Measurements from ENCODE around the gene EFCAB13. TPM values are rescaled to one million over a fixed set of nuclear protein-coding genes. Genes with fewer than 3 reads are reported as not detected.
"Not testable (repeated sequence)": the region's sequence is repeated elsewhere in the genome, so short reads cannot be mapped to it uniquely, and the experiment has no call there.

Gene EFCAB13
- total RNA-seq, 4 donors from 2014 or later = 1.2 to 4.5 (median 2.8) TPM

GRCh38 chr17:47404875-47405274 is 81.1 kb downstream of the EFCAB13 start:
- no peak for DNase-seq (ENCODE audit: low spot score in 2 of 2)
- TF ChIP-seq POLR2A (IDR thresholded peaks at IDR 0.05) = no peak
- TF ChIP-seq CTCF (IDR thresholded peaks at IDR 0.05) = no peak
- intact Hi-C loops (cut with DNase I; ENCODE audit: low total_unique reads) = no loop called here
- no peak overlapping the region for H3K4me3 ChIP-seq (ENCODE audit: low read depth, poor library complexity, severe bottlenecking)

- DNase-seq (ENCODE audit: low spot score in 2 of 2) = no peak
- no peak for TF ChIP-seq POLR2A (IDR thresholded peaks at IDR 0.05)
- no peak for TF ChIP-seq CTCF (IDR thresholded peaks at IDR 0.05)
- intact Hi-C loops (cut with DNase I; ENCODE audit: low total_unique reads) = no loop called here
- WGBS, 2 donors = 95 to 97% methylated on average over 3 of the region's 3 CpGs
- no peak overlapping the region for H3K4me3 ChIP-seq (ENCODE audit: low read depth, poor library complexity, severe bottlenecking)
These were observed 90.1 kb downstream of the EFCAB13 start for GRCh38 chr17:47413872-47414271.

- WGBS, 2 donors = 91 to 97% methylated on average over 1 of the region's 1 CpG
- H3K4me3 ChIP-seq (ENCODE audit: low read depth, poor library complexity, severe bottlenecking) = no peak overlapping the region
- TF ChIP-seq CTCF (IDR thresholded peaks at IDR 0.05) = no peak
- TF ChIP-seq POLR2A (IDR thresholded peaks at IDR 0.05) = no peak
- intact Hi-C loops (cut with DNase I; ENCODE audit: low total_unique reads) = no loop called here
- DNase-seq (ENCODE audit: low spot score in 2 of 2) = no peak
These were observed 90.9 kb downstream of the EFCAB13 start for GRCh38 chr17:47414612-47415011.

GRCh38 chr17:47423406-47424295 is 99.9 kb downstream of the EFCAB13 start:
- TF ChIP-seq CTCF (IDR thresholded peaks at IDR 0.05) = no peak
- TF ChIP-seq POLR2A (IDR thresholded peaks at IDR 0.05) = no peak
- intact Hi-C loops (cut with DNase I; ENCODE audit: low total_unique reads) = no loop called here
- DNase-seq (ENCODE audit: low spot score in 2 of 2) = no peak

GRCh38 chr17:47425233-47425632 is 101.5 kb downstream of the EFCAB13 start:
- intact Hi-C loops (cut with DNase I; ENCODE audit: low total_unique reads) = not testable (repeated sequence)
- 94 to 98% methylated on average over 3 of the region's 3 CpGs for WGBS, 2 donors

More at GRCh38 chr17:47423406-47424295, 99.9 kb downstream of the EFCAB13 start:
- peak overlapping the region; percentile 47 for H3K4me3 ChIP-seq (ENCODE audit: low read depth, poor library complexity, severe bottlenecking)
- WGBS, 2 donors = 7 to 14% methylated on average over 47 to 81 of the region's 113 CpGs

GRCh38 chr17:47425887-47426635 is 102.3 kb downstream of the EFCAB13 start:
- 94% methylated on average over 3 of the region's 3 CpGs for WGBS, 2 donors

More at GRCh38 chr17:47425233-47425632, 101.5 kb downstream of the EFCAB13 start:
- DNase-seq (ENCODE audit: low spot score in 2 of 2); H3K4me3 ChIP-seq (ENCODE audit: low read depth, poor library complexity, severe bottlenecking): not testable (repeated sequence)

More at GRCh38 chr17:47425887-47426635, 102.3 kb downstream of the EFCAB13 start:
- DNase-seq (ENCODE audit: low spot score in 2 of 2); H3K4me3 ChIP-seq (ENCODE audit: low read depth, poor library complexity, severe bottlenecking); intact Hi-C loops (cut with DNase I; ENCODE audit: low total_unique reads): not testable (repeated sequence)
